WTC11 (cell line): ENCODE measurements around the gene DPCD.

Source experiments
- ATF2 ChIP-seq: sonication (generic); formaldehyde crosslinking; IDR thresholded peaks from 2 replicates; pipeline ENCODE4 v1.8.1; 2022; ENCODE audit warnings: low read depth, missing genetic modification reagents, borderline replicate concordance
- CBFB ChIP-seq: sonication (generic); formaldehyde crosslinking; IDR thresholded peaks from 2 replicates; pipeline ENCODE4 v1.8.1; 2022; ENCODE audit warnings: mild to moderate bottlenecking, low read depth, missing genetic modification reagents
- CREB1 ChIP-seq: sonication (generic); formaldehyde crosslinking; IDR thresholded peaks from 2 replicates; pipeline ENCODE4 v1.8.0; 2023; ENCODE audit warnings: mild to moderate bottlenecking, missing genetic modification reagents
- CTCF ChIP-seq: fragments of 200-600 bp; IDR thresholded peaks from 2 replicates; pipeline ENCODE4 v1.8.0; 2022; ENCODE audit warnings: antibody characterized with exemption
- ELF4 ChIP-seq: sonication (generic); formaldehyde crosslinking; IDR thresholded peaks from 2 replicates; pipeline ENCODE4 v1.8.1; 2022; ENCODE audit warnings: low read depth, mild to moderate bottlenecking, moderate library complexity, missing genetic modification reagents
- FOXK1 ChIP-seq: sonication (generic); formaldehyde crosslinking; IDR thresholded peaks from 2 replicates; pipeline ENCODE4 v1.8.0; 2022; ENCODE audit warnings: mild to moderate bottlenecking, moderate library complexity, missing genetic modification reagents
- IRF1 ChIP-seq: sonication (generic); formaldehyde crosslinking; IDR thresholded peaks from 2 replicates; pipeline ENCODE4 v1.8.0; 2023; ENCODE audit warnings: missing genetic modification reagents
- JUN ChIP-seq: sonication (generic); formaldehyde crosslinking; IDR thresholded peaks from 2 replicates; pipeline ENCODE4 v1.8.0; 2023; ENCODE audit warnings: mild to moderate bottlenecking, missing genetic modification reagents
- NFYB ChIP-seq: sonication (generic); formaldehyde crosslinking; conservative IDR thresholded peaks from 2 replicates; pipeline ENCODE4 v1.8.0; 2022; ENCODE audit warnings: low read depth, missing genetic modification reagents
- NR2C2 ChIP-seq: sonication (generic); formaldehyde crosslinking; IDR thresholded peaks from 2 replicates; pipeline ENCODE4 v1.8.0; 2022; ENCODE audit warnings: mild to moderate bottlenecking, missing genetic modification reagents
- TCF7 ChIP-seq: sonication (generic); formaldehyde crosslinking; IDR thresholded peaks from 2 replicates; pipeline ENCODE4 v1.8.0; 2022; ENCODE audit warnings: mild to moderate bottlenecking, low read depth, missing genetic modification reagents, moderate library complexity
- USF1 ChIP-seq: sonication (generic); formaldehyde crosslinking; IDR thresholded peaks from 2 replicates; pipeline ENCODE4 v1.8.0; 2022; ENCODE audit warnings: mild to moderate bottlenecking, missing genetic modification reagents

DNA sequence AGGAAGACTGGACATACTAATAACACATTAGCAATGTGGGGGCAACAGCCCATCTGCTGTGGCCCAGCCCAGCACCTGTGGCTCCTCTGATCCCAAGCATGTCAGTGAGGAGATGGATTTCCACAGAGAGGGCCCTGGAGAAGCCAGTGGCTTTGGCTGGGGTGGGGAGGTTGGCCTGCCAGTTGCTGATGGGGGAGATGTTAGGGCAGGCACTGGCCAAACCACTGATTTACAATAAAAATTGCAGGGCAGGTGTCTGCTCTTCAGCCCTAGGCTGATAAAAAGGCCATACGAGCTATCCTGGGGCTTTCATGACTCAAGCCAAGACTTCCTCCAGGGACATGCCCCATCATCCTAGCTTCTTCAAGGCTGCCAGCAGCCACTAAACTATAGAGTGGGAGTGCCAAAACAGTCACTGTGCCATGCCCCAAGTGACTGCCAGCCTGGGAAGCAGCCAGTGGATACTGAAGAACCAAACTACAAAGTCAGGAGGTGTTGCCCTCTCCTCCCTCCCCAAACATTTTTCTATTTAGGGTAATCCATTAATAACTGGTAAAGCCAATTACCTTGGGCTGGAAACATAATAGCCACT lies 37.8 kb downstream of the DPCD start:
- TF ChIP-seq CBFB (no peak), CTCF (no peak), TCF7 (CRISPR knock-in tag) (no peak), NR2C2 (CRISPR knock-in tag) (no peak), USF1 (CRISPR knock-in tag) (no peak), ATF2 (CRISPR knock-in tag) (no peak), JUN (CRISPR knock-in tag) (no peak), NFYB (CRISPR knock-in tag) (no peak), IRF1 (CRISPR knock-in tag) (no peak), FOXK1 (CRISPR knock-in tag) (no peak), ELF4 (CRISPR knock-in tag) (no peak), CREB1 (CRISPR knock-in tag) (no peak)
